ENCODE data around the gene AARSD1. TPM values are rescaled to one million over a fixed set of nuclear protein-coding genes. Genes with fewer than 3 reads are reported as not detected.
"Not testable (repeated sequence)": the region's sequence is repeated elsewhere in the genome, so short reads cannot be mapped to it uniquely, and the experiment has no call there.

Gene AARSD1
- total and polyA plus RNA-seq, 7 experiments from 2014 or later = 45.2 to 86.7 (median 48.5) TPM

GRCh38 chr17:42973323-42973722 lies 9.1 kb upstream of the AARSD1 start:
- intact Hi-C loops (cut with micrococcal nuclease); ATAC-seq; H3K36me3 Mint-ChIP-seq; H3K27me3 ChIP-seq (ENCODE audit: control insufficient read depth in 2 of 2, insufficient read depth in 2 of 2, low read length in 2 of 2); H3K9me3 Mint-ChIP-seq; CTCF ChIA-PET; H3K4me1 ChIP-seq (ENCODE audit: control insufficient read depth in 2 of 2, insufficient read depth in 2 of 2, low read length in 2 of 2); H3K4me3 Mint-ChIP-seq; H3K27me3 Mint-ChIP-seq; POLR2A ChIA-PET; DNase-seq; H3K27ac ChIP-seq (ENCODE audit: low read depth, low read length); H3K4me1 Mint-ChIP-seq; H3K9me3 ChIP-seq (ENCODE audit: control insufficient read depth in 2 of 3, low read length in 3 of 3); H3K36me3 ChIP-seq (ENCODE audit: control insufficient read depth in 2 of 3, insufficient read depth in 3 of 3, low read length in 3 of 3); H3K27ac Mint-ChIP-seq; H3K4me3 ChIP-seq (ENCODE audit: low read length): not testable (repeated sequence)

GRCh38 chr17:42971589-42971988 lies 7.3 kb upstream of the AARSD1 start:
- no peaks in the 10 kb centered on the region for H3K27me3 ChIP-seq (ENCODE audit: control insufficient read depth in 2 of 2, insufficient read depth in 2 of 2, low read length in 2 of 2)
- no peak for DNase-seq
- H3K27me3 Mint-ChIP-seq = no peaks in the 10 kb centered on the region
- H3K4me1 ChIP-seq (ENCODE audit: control insufficient read depth in 2 of 2, insufficient read depth in 2 of 2, low read length in 2 of 2) = no peaks in the 10 kb centered on the region
- H3K27ac Mint-ChIP-seq = peak overlapping the region in 1 of 9 donors; percentile 16
- ATAC-seq = no peak
- ChIA-PET POLR2A (interaction anchor here (0.8 kb wide), 1 partner anchor 248 kb away, joined by 3 read pairs; no protein-coding TSS in a partner anchor), CTCF (no interaction called here)
- no peaks in the 10 kb centered on the region for H3K36me3 Mint-ChIP-seq
- H3K9me3 Mint-ChIP-seq = no peaks in the 10 kb centered on the region
- H3K4me3 ChIP-seq (ENCODE audit: low read length) = no peak overlapping the region
- H3K36me3 ChIP-seq (ENCODE audit: control insufficient read depth in 2 of 3, insufficient read depth in 3 of 3, low read length in 3 of 3) = no peaks in the 10 kb centered on the region
- no peak overlapping the region for H3K4me3 Mint-ChIP-seq
- H3K4me1 Mint-ChIP-seq = peaks cover 0 to 5% (median 0%) of the 10 kb centered on the region in 7 donors
- H3K9me3 ChIP-seq (ENCODE audit: control insufficient read depth in 2 of 3, low read length in 3 of 3) = no peaks in the 10 kb centered on the region
- intact Hi-C loops (cut with micrococcal nuclease) = no loop called here
- H3K27ac ChIP-seq (ENCODE audit: low read depth, low read length) = no peak overlapping the region

GRCh38 chr17:42969001-42969581 lies 4.8 kb upstream of the AARSD1 start:
- Histone ChIP-seq H3K27me3 (ENCODE audit: control insufficient read depth in 2 of 2, insufficient read depth in 2 of 2, low read length in 2 of 2) (no peaks in the 10 kb centered on the region), H3K4me1 (ENCODE audit: control insufficient read depth in 2 of 2, insufficient read depth in 2 of 2, low read length in 2 of 2) (no peaks in the 10 kb centered on the region), H3K9me3 (ENCODE audit: control insufficient read depth in 2 of 3, low read length in 3 of 3) (no peaks in the 10 kb centered on the region), H3K36me3 (ENCODE audit: control insufficient read depth in 2 of 3, insufficient read depth in 3 of 3, low read length in 3 of 3) (no peaks in the 10 kb centered on the region), H3K27ac (ENCODE audit: low read depth, low read length) (no peak overlapping the region), H3K4me3 (ENCODE audit: low read length) (no peak overlapping the region)
- intact Hi-C loops (cut with micrococcal nuclease) = no loop called here
- DNase-seq (no peak), ATAC-seq (no peak)
- H3K36me3 Mint-ChIP-seq = peaks cover 0 to 5% (median 0%) of the 10 kb centered on the region in 5 donors
- no peak overlapping the region for H3K27ac Mint-ChIP-seq
- peaks cover 0 to 6% (median 0%) of the 10 kb centered on the region in 11 donors for H3K9me3 Mint-ChIP-seq
- H3K27me3 Mint-ChIP-seq = peaks cover 0 to 2% (median 0%) of the 10 kb centered on the region in 5 donors
- POLR2A ChIA-PET = interaction anchor here (0.6 to 1.1 kb wide), 3 partner anchors 10 to 194 kb away, joined by 3 to 5 read pairs (median 3); partner anchors contain the start of gene PTGES3L
- CTCF ChIA-PET = interaction anchor here (0.6 to 1.3 kb wide), 3 partner anchors 29 to 515 kb away, joined by 3 to 4 read pairs (median 3); partner anchors contain the start of genes DHX8 and RPL27
- peaks cover 4 to 6% (median 6%) of the 10 kb centered on the region in 7 donors for H3K4me1 Mint-ChIP-seq
- H3K4me3 Mint-ChIP-seq = no peak overlapping the region

- CTCF ChIA-PET = interaction anchor here (1.3 kb wide), 1 partner anchor 30 kb away, joined by 3 read pairs; the partner anchor contains the start of gene RPL27
- Histone ChIP-seq H3K4me1 (ENCODE audit: control insufficient read depth in 2 of 2, insufficient read depth in 2 of 2, low read length in 2 of 2) (peaks cover 5 to 10% of the 10 kb centered on the region in 2 donors), H3K36me3 (ENCODE audit: control insufficient read depth in 2 of 3, insufficient read depth in 3 of 3, low read length in 3 of 3) (no peaks in the 10 kb centered on the region), H3K27me3 (ENCODE audit: control insufficient read depth in 2 of 2, insufficient read depth in 2 of 2, low read length in 2 of 2) (no peaks in the 10 kb centered on the region), H3K9me3 (ENCODE audit: control insufficient read depth in 2 of 3, low read length in 3 of 3) (no peaks in the 10 kb centered on the region), H3K27ac (ENCODE audit: low read depth, low read length) (no peak overlapping the region), H3K4me3 (ENCODE audit: low read length) (no peak overlapping the region)
- no peak for DNase-seq
- H3K36me3 Mint-ChIP-seq = peaks cover 0 to 7% (median 0%) of the 10 kb centered on the region in 5 donors
- H3K4me3 Mint-ChIP-seq = no peak overlapping the region
- ATAC-seq = no peak
- POLR2A ChIA-PET = interaction anchor here (0.5 to 1.1 kb wide), 2 partner anchors 12 to 34 kb away, joined by 3 read pairs; partner anchors contain the start of gene PTGES3L
- intact Hi-C loops (cut with micrococcal nuclease) = no loop called here
- peaks cover 10 to 18% (median 14%) of the 10 kb centered on the region in 7 donors for H3K4me1 Mint-ChIP-seq
- peaks cover 0 to 6% (median 0%) of the 10 kb centered on the region in 11 donors for H3K9me3 Mint-ChIP-seq
- H3K27ac Mint-ChIP-seq = no peak overlapping the region
- H3K27me3 Mint-ChIP-seq = peaks cover 0 to 2% (median 0%) of the 10 kb centered on the region in 5 donors
These were observed 3.7 kb upstream of the AARSD1 start for GRCh38 chr17:42967925-42968324.

GRCh38 chr17:42953669-42954068 lies 10.6 kb downstream of the AARSD1 start:
- Histone ChIP-seq H3K9me3 (ENCODE audit: control insufficient read depth in 2 of 3, low read length in 3 of 3) (no peaks in the 10 kb centered on the region), H3K4me1 (ENCODE audit: control insufficient read depth in 2 of 2, insufficient read depth in 2 of 2, low read length in 2 of 2) (no peaks in the 10 kb centered on the region), H3K4me3 (ENCODE audit: low read length) (no peak overlapping the region), H3K27ac (ENCODE audit: low read depth, low read length) (no peak overlapping the region), H3K36me3 (ENCODE audit: control insufficient read depth in 2 of 3, insufficient read depth in 3 of 3, low read length in 3 of 3) (peaks cover 5 to 90% (median 27%) of the 10 kb centered on the region in 3 experiments), H3K27me3 (ENCODE audit: control insufficient read depth in 2 of 2, insufficient read depth in 2 of 2, low read length in 2 of 2) (no peaks in the 10 kb centered on the region)
- ChIA-PET CTCF (no interaction called here), POLR2A (no interaction called here)
- Mint-ChIP-seq H3K4me3 (no peak overlapping the region), H3K4me1 (peaks cover 0 to 6% (median 0%) of the 10 kb centered on the region in 7 donors), H3K27ac (no peak overlapping the region), H3K9me3 (no peaks in the 10 kb centered on the region), H3K27me3 (no peaks in the 10 kb centered on the region), H3K36me3 (peaks cover 14 to 60% (median 23%) of the 10 kb centered on the region in 5 donors)
- intact Hi-C loops (cut with micrococcal nuclease) = no loop called here
- no peak for DNase-seq
- no peak for ATAC-seq

- no peak for DNase-seq
- POLR2A ChIA-PET = interaction anchor here (1.0 kb wide), 1 partner anchor 372 kb away, joined by 3 read pairs; no protein-coding TSS in a partner anchor
- H3K9me3 Mint-ChIP-seq = no peaks in the 10 kb centered on the region
- no peak for ATAC-seq
- no peaks in the 10 kb centered on the region for H3K4me1 Mint-ChIP-seq
- H3K27me3 ChIP-seq (ENCODE audit: control insufficient read depth in 2 of 2, insufficient read depth in 2 of 2, low read length in 2 of 2) = no peaks in the 10 kb centered on the region
- H3K36me3 ChIP-seq (ENCODE audit: control insufficient read depth in 2 of 3, insufficient read depth in 3 of 3, low read length in 3 of 3) = peaks cover 5 to 66% (median 13%) of the 10 kb centered on the region in 3 experiments
- H3K36me3 Mint-ChIP-seq = peaks cover 10 to 44% (median 14%) of the 10 kb centered on the region in 5 donors
- CTCF ChIA-PET = no interaction called here
- no peaks in the 10 kb centered on the region for H3K27me3 Mint-ChIP-seq
- intact Hi-C loops (cut with micrococcal nuclease) = no loop called here
- no peak overlapping the region for H3K27ac ChIP-seq (ENCODE audit: low read depth, low read length)
- H3K9me3 ChIP-seq (ENCODE audit: control insufficient read depth in 2 of 3, low read length in 3 of 3) = no peaks in the 10 kb centered on the region
- peak overlapping the region in 1 of 9 donors; percentile 51 for H3K27ac Mint-ChIP-seq
- H3K4me3 Mint-ChIP-seq = no peak overlapping the region
- H3K4me1 ChIP-seq (ENCODE audit: control insufficient read depth in 2 of 2, insufficient read depth in 2 of 2, low read length in 2 of 2) = no peaks in the 10 kb centered on the region
- no peak overlapping the region for H3K4me3 ChIP-seq (ENCODE audit: low read length)
These were observed 14.0 kb downstream of the AARSD1 start for GRCh38 chr17:42950044-42950783.
